Colonic mucosa (tissue), 4 donors: Measurements from ENCODE around the gene HOXB13. TPM values are rescaled to one million over a fixed set of nuclear protein-coding genes. Genes with fewer than 3 reads are reported as not detected.
A peak's percentile ranks its signal among the peaks of the same experiment; 100 is the strongest.

Source experiments
- DNase-seq: peaks from one replicate; pipeline ENCODE4 v3.0.0-alpha.2; 2020
- H3K27ac ChIP-seq: fragments of 200-600 bp; one replicate; pipeline ENCODE4 v1.8.0; 2021
- H3K27me3 ChIP-seq: fragments of 200-600 bp; one replicate; pipeline ENCODE4 v1.8.0; 2021
- H3K36me3 ChIP-seq: fragments of 200-600 bp; one replicate; pipeline ENCODE4 v1.8.0; 2021
- H3K4me1 ChIP-seq: fragments of 200-600 bp; one replicate; pipeline ENCODE4 v1.8.0; 2021; ENCODE audit warnings: mild to moderate bottlenecking
- H3K4me3 ChIP-seq: fragments of 200-600 bp; one replicate; pipeline ENCODE4 v1.8.0; 2021
- H3K9ac ChIP-seq, 2 donors: one replicate each; pipeline ENCODE4 v1.7.0; 2013; ENCODE audit warnings: control low read depth in 2 of 2, low read depth in 2 of 2, low read length in 2 of 2
- H3K9me3 ChIP-seq: fragments of 200-600 bp; one replicate; pipeline ENCODE4 v1.8.0; 2021
- intact Hi-C: fragments of 100-400 bp; cut with DNase I; formaldehyde crosslinking; loops from one replicate; pipeline ENCODE4 v1.14.1; 2022
- total RNA-seq, 2 donors: library from RNA; stranded (reverse); fragmentation: NEBNext Ultra II Directional in 1 of 2; extraction: Animal tissue kit (Norgen Biotek cat#: 25700) in 1 of 2; gene quantifications; one replicate each; pipeline ENCODE4 v1.2.1, GENCODE V29; 2021
- TF ChIP-seq, protein P1 (sequence below): fragments of 200-600 bp; IDR thresholded peaks from one replicate; pipeline ENCODE4 v1.8.0; 2022; ENCODE audit warnings: antibody characterized with exemption, mild to moderate bottlenecking
- donor health status: healthy.
- donor health status: DM: no; HTN: no; CAD: no.
- donor health status: DM: no; HTN: no; CAD: no.

HOXB13 gene
- total RNA-seq, 2 donors from 2014 or later: 82.9 to 122 TPM

DNA sequence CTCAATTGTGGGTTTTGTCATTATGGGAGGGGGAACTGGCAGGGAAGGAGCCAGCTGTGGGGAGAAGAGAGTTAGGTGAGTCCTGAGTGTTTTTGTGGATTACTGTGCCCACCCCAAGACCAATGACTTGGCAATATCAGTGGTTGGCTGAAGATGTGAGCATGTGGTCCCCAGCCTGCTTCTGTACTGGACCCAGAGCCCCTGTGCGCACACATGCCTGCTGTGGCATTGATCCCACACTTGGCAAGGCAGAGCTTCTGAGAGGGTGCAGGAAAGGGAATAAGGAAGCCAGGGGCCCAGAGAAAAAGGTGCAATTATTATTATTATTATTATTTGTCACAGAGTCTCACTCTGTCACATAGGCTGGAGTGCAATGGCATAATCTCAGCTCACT lies 7.5 kb downstream of the HOXB13 start:
- intact Hi-C loops: loop anchor here (5.0 kb wide), 2 partner anchors 79 to 156 kb away; no protein-coding TSS in a partner anchor
- H3K36me3 ChIP-seq: no peaks in the 10 kb centered on the region

DNA sequence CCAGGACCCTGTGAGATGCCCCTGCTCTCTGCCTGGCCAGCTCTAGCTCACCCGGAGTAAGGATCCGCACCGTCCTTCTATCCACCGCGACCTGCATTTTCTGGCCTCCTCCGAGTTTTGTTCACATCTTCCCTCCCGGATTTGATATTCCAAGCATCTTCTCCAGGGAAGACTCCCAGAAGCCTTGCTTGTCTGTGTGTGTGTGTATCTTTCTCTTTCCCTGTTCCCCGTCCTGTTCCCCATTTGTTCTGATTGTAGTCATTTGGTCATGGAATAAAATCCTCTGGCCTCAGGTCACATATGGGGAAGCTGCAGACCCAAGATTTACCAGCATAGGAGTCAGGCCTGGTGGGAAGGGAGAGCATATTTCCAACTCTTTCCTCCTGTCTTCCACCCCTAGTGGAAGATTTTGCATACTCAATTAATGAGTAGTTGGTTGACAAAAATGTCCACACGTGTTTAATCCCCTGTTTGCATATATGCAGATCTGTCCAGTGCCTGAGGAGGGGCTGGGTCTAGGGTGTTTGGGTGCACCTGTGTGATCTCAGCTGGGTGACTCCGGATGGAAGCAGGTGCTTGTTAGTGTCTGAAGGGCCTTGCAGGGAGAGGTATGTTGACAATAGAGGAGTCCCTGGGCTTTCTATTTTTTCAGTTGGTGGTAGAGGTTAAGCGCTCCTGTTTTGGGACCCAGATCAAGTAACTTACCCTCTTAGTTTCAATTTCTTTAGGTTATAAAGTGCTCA lies 8.1 kb downstream of the HOXB13 start:
- intact Hi-C loops: loop anchor here (5.0 kb wide), 2 partner anchors 78 to 157 kb away; no protein-coding TSS in a partner anchor
- no peaks in the 10 kb centered on the region for H3K36me3 ChIP-seq
- peaks cover 38% of the 10 kb centered on the region for H3K27me3 ChIP-seq
- DNase-seq: peak; percentile 64
- peak overlapping the region; percentile 45 for H3K4me3 ChIP-seq
- H3K4me1 ChIP-seq: no peaks in the 10 kb centered on the region
- peak overlapping the region; percentile 85 for H3K27ac ChIP-seq
- TF ChIP-seq, protein P1, sequence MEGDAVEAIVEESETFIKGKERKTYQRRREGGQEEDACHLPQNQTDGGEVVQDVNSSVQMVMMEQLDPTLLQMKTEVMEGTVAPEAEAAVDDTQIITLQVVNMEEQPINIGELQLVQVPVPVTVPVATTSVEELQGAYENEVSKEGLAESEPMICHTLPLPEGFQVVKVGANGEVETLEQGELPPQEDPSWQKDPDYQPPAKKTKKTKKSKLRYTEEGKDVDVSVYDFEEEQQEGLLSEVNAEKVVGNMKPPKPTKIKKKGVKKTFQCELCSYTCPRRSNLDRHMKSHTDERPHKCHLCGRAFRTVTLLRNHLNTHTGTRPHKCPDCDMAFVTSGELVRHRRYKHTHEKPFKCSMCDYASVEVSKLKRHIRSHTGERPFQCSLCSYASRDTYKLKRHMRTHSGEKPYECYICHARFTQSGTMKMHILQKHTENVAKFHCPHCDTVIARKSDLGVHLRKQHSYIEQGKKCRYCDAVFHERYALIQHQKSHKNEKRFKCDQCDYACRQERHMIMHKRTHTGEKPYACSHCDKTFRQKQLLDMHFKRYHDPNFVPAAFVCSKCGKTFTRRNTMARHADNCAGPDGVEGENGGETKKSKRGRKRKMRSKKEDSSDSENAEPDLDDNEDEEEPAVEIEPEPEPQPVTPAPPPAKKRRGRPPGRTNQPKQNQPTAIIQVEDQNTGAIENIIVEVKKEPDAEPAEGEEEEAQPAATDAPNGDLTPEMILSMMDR: no peak
- no peaks in the 10 kb centered on the region for H3K9me3 ChIP-seq
- no peak overlapping the region for H3K9ac ChIP-seq

More for the DNA sequence above, 7.5 kb downstream of the HOXB13 start:
- no peak overlapping the region for H3K9ac ChIP-seq
- H3K27me3 ChIP-seq: peaks cover 43% of the 10 kb centered on the region
- peak overlapping the region; percentile 85 for H3K27ac ChIP-seq
- H3K9me3 ChIP-seq: no peaks in the 10 kb centered on the region
- TF ChIP-seq, protein P1: no peak
- no peaks in the 10 kb centered on the region for H3K4me1 ChIP-seq
- peak overlapping the region; percentile 45 for H3K4me3 ChIP-seq
- peak; percentile 47 for DNase-seq

DNA sequence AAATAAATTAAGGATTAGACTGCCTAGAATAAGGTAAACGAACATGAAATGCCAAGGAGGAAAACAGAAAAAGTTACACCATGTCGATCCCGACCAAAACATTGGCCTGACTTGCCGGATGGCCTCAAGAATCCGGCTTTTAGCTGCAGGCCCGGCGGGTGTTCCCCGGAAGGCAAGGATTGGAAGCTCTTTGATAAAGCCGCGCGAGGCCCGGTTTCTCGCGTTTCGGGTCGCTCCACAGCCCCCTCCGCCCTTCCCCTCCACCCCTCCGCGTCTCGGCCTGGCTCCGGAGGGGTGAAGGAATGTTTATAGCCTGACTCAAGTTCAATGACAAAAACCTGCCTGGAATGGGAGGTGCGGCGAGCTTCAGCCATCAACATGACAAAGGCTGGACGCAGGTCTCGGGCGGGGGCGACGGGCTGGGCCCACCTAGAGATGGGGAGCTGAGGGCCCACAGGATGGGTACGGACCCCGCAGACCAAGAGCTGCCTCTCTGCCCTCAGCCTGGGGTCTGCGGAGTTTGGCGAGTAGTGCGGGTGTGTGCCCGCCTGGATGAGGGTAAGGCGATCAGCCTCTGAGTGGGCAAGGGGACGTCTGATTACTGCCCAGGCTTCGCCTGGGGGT lies 8.8 kb downstream of the HOXB13 start:
- intact Hi-C loops: loop anchor here (5.0 kb wide), 2 partner anchors 77 to 158 kb away; no protein-coding TSS in a partner anchor
- H3K36me3 ChIP-seq: no peaks in the 10 kb centered on the region
- TF ChIP-seq, protein P1: no peak
- no peaks in the 10 kb centered on the region for H3K4me1 ChIP-seq
- peak; percentile 63 for DNase-seq
- peak overlapping the region; percentile 45 for H3K4me3 ChIP-seq
- H3K27me3 ChIP-seq: peaks cover 34% of the 10 kb centered on the region
- H3K27ac ChIP-seq: peak overlapping the region; percentile 85
- no peak overlapping the region for H3K9ac ChIP-seq
- no peaks in the 10 kb centered on the region for H3K9me3 ChIP-seq

DNA sequence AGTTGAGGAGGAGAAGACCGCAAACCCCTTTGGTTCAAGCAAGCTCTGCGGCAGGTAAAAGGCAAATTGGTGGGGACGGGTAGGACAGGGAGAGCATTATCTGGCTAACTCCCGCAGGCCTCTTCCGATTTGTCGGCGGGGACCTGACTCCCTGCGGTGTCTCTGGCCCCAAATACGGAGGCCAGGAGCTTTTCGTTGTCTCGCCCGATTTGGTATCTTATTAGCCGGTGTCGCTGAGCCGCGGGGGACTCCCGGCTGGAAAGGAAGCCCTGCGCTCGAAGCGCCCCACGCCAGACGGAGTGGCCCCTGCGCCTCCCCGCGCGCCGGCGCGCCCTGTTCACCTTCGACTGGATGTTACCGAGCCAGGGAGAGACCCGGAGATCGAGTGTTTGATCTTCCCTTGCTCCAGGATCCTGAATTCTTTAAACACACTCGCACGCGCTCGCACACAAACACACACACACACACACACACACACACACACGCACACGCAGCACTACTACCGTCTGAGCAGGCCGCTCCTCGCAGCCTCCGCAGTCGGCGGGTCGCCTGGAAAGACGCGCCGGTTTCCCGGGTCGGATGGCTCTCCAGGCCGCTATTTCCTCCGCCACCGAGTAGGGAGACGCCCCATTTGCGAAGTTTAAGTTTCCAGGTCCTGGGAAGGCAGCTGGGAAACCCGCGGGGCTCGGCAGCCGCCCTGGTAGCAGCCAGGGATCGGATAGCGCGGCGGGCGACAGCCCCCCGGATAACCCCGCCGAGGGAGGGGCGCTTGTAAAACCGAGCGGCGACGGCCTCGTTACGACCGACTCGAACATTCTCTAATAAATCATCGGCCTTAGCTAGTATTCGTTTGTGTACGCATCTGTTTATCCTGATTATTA lies 9.5 kb downstream of the HOXB13 start:
- TF ChIP-seq, protein P1: no peak
- peak; percentile 46 for DNase-seq
- H3K4me3 ChIP-seq: peak overlapping the region; percentile 45
- H3K36me3 ChIP-seq: no peaks in the 10 kb centered on the region
- no peaks in the 10 kb centered on the region for H3K9me3 ChIP-seq
- H3K4me1 ChIP-seq: no peaks in the 10 kb centered on the region
- H3K27me3 ChIP-seq: peaks cover 34% of the 10 kb centered on the region
- intact Hi-C loops: no loop called here
- H3K27ac ChIP-seq: peak overlapping the region; percentile 85
- no peak overlapping the region for H3K9ac ChIP-seq

DNA sequence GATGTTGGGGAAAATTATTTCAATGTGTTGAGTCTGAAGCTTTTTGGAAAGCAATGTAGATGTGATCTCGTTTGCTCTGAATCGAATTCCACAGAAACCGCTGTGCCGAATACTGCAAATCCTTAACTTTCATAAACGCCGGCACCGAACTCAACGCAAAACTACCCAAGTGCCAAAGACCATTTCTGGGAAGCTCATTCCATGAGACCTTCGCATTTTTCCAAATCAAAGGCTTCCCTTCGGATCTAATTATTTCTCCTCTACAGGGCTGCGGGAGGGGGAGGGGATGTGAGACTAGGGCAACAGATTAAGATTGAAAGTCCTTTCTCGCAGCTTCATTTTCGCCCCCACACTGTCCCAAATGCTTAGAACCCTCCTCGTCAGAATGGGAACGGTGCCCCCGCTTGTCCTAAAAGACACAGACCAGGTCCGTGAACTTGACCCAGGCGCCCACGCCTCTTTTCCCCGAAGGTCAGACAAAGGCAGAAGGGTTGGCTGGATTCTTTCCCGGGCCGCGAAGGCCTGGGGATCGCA lies 10.3 kb downstream of the HOXB13 start:
- no peaks in the 10 kb centered on the region for H3K9me3 ChIP-seq
- DNase-seq: peak; percentile 71
- intact Hi-C loops: no loop called here
- peaks cover 34% of the 10 kb centered on the region for H3K27me3 ChIP-seq
- H3K9ac ChIP-seq: no peak overlapping the region
- H3K4me3 ChIP-seq: peak overlapping the region; percentile 45
- TF ChIP-seq, protein P1: no peak
- peak overlapping the region; percentile 85 for H3K27ac ChIP-seq
- no peaks in the 10 kb centered on the region for H3K4me1 ChIP-seq
- H3K36me3 ChIP-seq: no peaks in the 10 kb centered on the region
